ENCODE data around the gene RNF26. TPM values are rescaled to one million over a fixed set of nuclear protein-coding genes. Genes with fewer than 3 reads are reported as not detected.
A peak's percentile ranks its signal among the peaks of the same experiment; 100 is the strongest.

RNF26 gene
- total RNA-seq, 1 donor from 2014 or later = 20.6 TPM

DNA sequence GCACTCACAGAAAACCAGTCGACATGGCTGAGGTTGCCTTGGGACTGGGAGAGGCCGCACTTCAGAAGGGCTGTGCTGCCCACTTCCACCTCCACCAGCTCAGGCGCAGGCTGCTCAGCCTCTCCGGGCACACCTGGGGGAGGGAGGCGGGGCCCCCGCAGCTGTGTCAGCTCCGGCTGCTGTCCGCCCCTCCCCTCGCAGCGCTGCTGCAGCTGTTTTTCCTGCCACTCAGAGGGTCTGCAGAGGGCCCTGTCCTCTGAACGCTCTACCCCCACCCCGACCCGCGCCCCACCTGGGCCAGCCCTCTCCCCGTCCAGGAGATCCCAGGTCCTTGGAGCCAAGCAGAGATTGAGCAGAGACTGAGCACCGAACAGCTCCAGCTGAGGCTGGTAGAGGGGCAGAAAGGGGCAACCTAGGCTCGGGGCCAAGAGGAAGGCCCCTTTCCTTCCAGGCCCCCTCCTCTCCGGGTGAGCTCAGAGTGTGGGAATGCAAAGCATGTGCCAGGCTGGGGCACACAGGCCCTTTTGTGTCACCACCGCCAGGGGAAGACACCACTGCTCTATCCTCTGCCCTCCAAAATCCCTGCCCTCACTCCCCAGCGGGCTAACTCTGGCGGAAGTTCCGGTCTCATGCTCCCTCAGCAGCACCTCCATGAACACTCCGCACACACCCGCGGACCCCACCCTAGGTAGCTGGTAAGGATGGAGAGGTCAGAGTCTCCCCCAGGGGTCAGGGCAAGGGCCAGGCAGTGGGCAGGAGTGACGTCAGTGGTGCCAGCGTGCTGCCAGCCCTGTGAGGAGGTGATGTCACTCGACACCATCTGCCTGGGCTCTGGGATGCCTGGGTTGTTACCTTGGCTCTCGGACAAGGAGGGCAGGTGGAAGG lies 19.0 kb upstream of the RNF26 start:
- DNase-seq (ENCODE audit: low spot score) = no peak

DNA sequence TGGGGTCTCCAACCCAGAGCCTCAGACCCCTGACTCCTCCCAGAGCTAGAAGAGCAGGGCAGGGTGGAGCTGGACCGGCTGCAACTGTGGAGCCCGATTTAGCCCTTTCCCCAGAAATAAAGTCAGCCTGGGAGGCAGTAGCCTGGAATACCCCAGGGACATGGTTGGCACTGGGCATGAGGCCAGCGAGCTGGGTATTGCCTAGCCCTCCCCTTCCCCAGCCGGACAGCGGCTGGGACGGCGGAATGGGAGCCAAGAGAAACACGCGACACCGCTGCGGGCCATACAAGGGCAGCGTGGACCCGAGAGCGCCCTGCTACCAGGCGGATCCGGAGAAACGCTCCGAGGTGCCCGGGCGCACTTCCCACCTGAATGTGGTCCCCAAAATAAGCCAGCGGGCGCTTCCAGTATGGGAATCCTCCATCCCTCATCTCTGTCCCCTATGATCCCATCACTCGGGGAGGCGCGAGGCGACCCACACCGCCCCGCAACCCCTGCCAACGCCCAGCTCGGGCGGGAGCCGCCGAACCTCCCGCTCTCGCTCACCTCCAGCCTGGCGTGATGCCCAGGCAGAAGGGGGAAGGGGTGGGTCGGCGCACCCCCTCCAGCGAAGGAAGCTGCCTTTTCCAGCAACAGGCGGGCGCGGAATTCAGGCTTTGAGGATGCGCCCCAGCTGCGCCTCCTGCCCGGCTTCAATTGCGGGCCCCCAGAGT lies 18.2 kb upstream of the RNF26 start:
- DNase-seq (ENCODE audit: low spot score) = no peak

DNA sequence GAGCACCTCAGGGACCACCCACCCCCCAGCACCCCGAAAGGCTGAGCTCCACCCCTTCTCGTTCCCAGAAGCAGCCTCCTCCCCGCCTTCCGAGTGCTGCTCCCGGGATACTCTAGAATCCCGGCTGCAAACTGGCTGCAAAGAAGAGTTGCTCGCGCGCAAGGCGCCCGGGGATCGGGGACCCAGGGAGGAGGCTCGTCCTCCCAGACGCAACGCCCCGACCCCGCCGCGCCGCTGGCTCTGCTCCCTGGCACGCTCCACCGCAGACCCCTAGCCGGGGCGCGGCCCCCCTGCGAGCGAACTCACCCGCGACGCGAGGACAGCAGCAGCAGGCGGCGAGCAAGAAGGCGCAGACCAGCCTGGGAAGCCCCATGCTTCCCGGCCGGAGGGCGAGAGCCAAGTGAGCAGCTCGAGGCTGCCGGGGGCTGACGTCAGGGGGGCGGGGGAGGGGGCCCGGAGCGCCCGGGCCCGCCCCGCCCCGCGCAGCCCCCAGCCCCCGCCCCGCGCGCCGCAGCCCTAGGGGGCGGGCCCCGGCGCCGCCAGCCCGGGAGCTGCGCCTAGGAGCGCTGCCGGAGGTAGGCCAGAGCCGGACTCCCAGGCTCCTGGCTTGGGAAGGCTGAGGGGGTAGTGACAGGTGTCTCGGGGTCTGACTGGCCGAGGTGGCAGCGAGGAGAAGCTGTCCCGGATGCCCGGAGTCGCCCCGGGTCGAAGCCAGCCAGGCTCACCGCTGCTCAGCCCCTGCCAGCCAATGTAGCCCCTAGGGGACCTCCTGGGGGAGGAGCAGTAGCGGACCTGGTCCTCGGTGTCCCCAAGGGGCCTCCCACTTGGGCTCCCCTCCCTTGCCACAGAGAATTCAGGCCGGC lies 17.4 kb upstream of the RNF26 start, which contains the start of gene MCAM:
MCAM (minus strand) TSS at position 402 of the 863 bp plus-strand sequence; CDS start at position 373, 29 bp downstream.
- DNase-seq (ENCODE audit: low spot score) = no peak

DNA sequence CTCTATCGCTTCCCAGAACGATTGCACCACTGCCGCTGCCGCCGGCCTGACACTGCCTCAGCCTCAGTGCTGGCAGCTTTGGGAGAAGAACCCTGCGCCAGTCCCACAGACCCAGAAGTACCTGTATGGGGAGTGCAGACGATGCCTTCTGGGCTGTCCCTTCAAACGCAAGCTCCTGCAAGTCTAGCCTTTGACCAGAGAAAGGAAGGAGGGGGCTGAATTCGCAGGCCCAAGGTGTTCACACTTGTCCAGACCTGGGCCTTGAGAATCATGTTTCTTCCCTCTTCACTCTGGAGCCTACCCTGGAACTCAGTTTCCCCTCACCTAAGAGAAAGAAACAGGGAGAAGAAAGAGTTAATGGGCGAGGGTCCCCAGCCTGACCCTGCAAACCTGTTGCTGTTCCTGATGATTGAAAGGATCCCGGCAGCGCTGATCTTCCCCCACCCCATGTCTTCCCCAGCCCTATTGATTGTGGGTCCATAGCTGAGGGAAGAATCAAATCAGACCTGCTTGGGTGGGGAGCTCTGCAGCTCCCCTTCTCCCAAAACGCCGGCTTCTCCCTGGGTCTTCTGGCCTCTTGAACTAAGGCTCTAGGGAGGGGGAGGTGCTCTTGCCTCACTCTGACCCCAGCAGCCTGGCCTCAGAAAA lies 16.6 kb upstream of the RNF26 start:
- DNase-seq (ENCODE audit: low spot score) = no peak

- no peak for DNase-seq (ENCODE audit: low spot score)
Observed at GRCh38 chr11:119318240-119319135, 15.8 kb upstream of the RNF26 start.

DNA sequence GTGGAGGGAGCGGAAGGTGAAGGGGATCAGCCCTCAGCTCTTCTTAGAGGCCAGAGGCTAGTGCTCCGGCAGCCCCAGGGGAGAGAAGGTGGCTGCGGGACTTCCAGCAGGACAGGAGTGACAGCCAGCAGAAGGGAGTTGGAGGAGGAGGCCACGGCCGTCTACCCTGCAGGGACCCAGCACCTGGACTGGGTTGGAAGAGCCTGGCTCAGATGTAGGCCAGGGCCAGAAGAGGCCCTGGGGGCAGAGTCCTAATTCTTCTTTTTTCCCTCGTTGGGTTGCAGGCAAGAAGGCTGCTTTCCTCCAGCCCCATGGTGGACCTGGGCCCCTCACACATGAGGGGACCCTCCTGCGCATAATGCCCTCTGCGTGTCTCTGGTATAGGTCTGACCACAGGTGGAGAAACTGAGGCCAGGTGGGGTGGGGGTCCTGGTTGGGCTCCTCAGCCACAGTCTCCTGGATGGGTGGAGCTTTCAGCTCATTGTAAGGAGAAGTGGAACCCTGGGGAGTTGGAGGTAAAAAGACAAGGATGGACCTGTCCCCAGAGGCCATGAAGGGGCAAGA lies 15.1 kb upstream of the RNF26 start:
- DNase-seq (ENCODE audit: low spot score) = no peak

DNA sequence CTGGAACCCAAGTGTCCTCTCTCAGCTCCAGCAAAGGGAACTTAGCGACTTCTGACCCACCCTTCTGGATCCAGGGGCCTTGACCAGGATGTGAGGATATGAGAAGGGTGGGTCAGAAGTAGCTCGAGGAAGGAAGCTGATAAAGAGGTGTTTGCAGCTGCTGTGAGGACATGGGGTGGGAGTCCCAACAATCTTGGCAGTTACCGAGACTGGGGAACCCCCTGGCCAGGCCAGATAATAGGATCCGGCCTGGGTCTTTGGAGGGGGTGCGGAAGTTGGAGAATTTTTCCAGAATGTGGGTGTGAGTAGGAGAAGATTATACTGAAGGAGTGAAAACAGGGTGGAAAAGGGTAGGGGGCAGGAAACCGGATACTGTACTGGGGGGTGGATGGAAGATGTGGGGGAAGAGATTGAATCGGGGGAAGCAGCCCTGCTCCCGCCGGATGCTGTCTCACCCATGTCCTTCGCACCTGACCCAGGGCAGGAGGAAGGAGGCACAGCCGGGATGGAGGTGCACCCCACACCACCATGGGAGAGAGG lies 14.6 kb upstream of the RNF26 start:
- DNase-seq (ENCODE audit: low spot score) = no peak

DNA sequence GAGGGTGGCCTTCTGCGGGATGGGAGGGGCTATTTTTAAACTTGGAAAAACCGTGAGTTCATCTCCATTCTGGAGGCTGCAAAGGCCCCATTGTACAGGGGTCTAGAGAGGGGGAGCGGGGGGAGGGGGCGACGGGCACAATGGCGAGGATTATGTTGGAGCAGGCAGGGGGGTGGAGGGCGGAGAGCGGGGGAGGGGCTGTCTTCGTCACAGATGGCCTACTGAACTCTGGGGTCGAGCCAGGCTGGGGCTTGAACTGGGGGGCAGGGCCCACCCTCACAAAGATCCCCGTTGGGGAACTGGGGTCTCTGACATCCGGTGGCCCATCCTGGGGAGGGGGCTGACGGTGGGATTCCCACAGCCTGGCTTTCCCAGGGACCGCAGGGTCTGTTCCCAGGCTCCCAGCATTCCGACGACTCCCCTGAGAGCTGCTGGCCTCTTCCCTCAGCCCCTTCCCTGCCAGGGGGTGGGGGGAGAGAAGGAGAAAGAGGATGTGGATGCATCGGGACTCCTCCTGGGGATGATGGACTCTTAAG lies 14.0 kb upstream of the RNF26 start:
- DNase-seq (ENCODE audit: low spot score) = no peak

GRCh38 chr11:119320776-119321524 lies 13.4 kb upstream of the RNF26 start:
- peak; percentile 90 for DNase-seq (ENCODE audit: low spot score)

GRCh38 chr11:119322360-119322739 lies 12.0 kb upstream of the RNF26 start:
- DNase-seq (ENCODE audit: low spot score) = no peak

DNA sequence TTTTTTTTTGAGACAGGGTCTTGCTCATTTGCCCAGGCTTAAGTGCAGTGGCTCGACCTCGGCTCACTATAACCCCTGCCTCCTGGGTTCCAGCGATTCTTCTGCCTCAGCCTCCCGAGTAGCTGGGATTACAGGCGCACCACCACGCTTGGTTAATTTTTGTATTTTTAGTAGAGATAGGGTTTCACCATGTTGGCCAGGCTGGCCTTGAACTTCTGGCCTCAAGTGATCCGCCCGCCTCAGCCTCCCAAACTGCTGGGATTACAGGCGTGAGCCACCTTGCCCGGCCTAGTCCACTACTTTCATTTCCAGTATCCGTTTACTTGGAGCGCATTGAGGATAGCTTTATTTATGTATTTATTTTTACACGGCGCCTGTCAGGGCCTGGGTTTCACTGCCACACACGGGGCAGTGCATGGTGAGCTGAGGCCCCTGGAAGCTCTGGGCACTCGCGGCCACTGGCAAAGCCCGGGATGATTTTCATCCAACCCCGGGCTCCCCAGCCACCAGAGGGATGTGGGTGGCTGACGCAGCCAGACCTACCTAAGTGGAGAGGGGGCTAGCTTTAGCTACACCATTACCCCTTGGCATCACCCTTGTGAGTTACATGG lies 11.3 kb upstream of the RNF26 start:
- no peak for DNase-seq (ENCODE audit: low spot score)

GRCh38 chr11:119323532-119324033 lies 10.7 kb upstream of the RNF26 start:
- DNase-seq (ENCODE audit: low spot score) = peak; percentile 89

DNA sequence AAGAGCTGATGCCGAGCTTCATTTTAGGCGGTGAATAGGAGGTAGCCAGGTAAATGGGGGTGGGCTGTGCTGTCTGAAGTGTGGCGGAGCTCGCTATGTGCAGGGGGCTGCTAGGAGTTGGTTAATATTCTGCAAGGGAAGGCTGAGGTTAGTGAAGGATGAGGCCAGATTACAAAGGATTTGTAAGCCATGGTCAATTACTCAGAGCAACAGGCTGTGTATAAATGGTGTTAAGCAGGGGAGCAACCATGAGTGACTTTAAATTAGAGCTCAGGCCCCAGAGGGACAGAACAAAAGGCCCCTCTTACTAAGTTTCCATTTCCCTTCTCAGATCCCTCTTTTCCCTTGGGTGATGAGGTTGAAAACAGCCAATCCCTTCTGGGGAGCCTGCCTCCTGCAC lies 10.1 kb upstream of the RNF26 start:
- no peak for DNase-seq (ENCODE audit: low spot score)

- no peak for DNase-seq (ENCODE audit: low spot score)
Observed at GRCh38 chr11:119329320-119329719, 5.0 kb upstream of the RNF26 start.

DNA sequence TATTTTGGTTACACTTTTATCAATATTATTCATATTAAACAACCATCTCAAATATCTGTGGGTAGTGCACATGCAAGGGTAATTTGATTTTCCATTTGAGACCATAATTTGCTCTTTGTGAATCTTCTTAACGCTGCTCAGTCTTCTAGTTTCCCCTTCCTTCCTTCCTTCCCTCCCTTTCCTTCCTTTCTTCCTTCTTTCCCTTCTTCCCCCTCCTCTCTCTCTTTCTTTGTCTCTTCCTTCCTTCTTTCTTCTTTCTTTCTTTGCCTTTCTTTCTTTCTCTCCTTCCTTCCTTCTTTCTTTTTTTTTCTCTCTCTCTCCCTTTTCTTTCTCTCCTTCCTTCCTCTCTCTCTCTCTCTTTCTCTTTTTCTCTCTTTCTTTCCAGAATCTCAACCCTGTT lies 4.1 kb upstream of the RNF26 start:
- no peak for DNase-seq (ENCODE audit: low spot score)

- DNase-seq (ENCODE audit: low spot score) = no peak
Observed at GRCh38 chr11:119332111-119332765, 2.1 kb upstream of the RNF26 start.

GRCh38 chr11:119335091-119335654 lies 846 bp downstream of the RNF26 start:
- DNase-seq (ENCODE audit: low spot score) = no peak
